OCI-LY1 (cell line): Measurements from ENCODE around the gene ZBTB46.

ENCODE experiments used
- CTCF ChIP-seq: fragments of 200-600 bp; sonication (generic), shearing (Covaris generic); IDR thresholded peaks from 2 replicates; pipeline ENCODE4 v1.5.1; 2017; ENCODE audit warnings: mild to moderate bottlenecking, antibody characterized with exemption, low read length, moderate library complexity, mixed read lengths
- EZH2 ChIP-seq: fragments of 200-600 bp; sonication (generic), shearing (Covaris generic); IDR thresholded peaks from 2 replicates; pipeline ENCODE4 v1.8.0; 2017; ENCODE audit warnings: borderline replicate concordance, mixed run types, mild to moderate bottlenecking, antibody characterized with exemption, low read length, moderate library complexity, mixed read lengths

GRCh38 chr20:63778857-63779256 lies 52.2 kb downstream of the ZBTB46 start:
- 0 out of 2 replicates have a peak, but pooled peaks have one; percentile 11 for TF ChIP-seq CTCF
- TF ChIP-seq EZH2, result no peak
